NCI-H2196 treated with DMSO at 0.1 percent for 48 hours (cell line): Measurements from ENCODE around the gene LRBA.
"Not testable (repeated sequence)": the region's sequence is repeated elsewhere in the genome, so short reads cannot be mapped to it uniquely, and the experiment has no call there.

Experiments used
- DNase-seq: peaks from one replicate; lab custom pipeline; 2025; ENCODE audit not compliant: unreplicated experiment; lab: John Stamatoyannopoulos, UW

Gene LRBA

GRCh38 chr4:150682126-150682525 is 333.0 kb downstream of the LRBA start:
- no peak for DNase-seq

DNA sequence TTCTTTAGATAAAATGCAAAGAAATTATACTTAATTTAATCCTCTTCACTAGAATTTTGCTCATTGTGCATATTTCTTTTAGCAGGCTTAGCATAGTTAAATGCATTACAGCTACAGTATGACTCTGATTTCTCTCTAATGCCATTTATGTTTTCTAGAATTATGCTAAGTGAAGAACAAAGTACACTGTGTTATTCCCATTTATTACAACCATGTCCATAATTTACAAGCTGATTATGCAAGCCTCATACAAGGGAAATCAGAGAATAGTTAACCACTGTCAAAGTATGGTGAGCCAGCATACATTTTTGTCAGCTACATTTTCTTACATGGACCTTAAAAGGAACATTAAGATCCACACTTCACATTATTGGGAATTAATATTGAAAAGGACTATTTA is 334.0 kb downstream of the LRBA start:
- no peak for DNase-seq

DNA sequence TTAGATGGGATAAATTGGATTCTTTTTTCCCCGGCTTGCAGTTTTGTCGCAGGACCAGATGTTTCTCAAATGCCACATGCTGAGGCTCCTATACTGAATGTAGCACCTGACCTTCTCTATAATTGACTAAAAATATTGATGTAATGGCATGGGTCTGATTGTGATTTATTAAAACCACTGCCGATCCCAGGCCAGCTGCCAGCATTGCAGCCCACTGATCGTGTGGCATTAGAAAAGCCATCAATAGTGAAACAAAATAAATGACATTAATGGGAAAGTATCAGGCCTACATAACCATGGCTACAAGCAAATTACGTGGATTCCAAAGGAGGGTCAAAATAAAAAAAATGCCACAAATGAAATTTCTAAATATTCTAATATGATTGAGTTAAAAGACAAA is 334.4 kb downstream of the LRBA start:
- no peak for DNase-seq

DNA sequence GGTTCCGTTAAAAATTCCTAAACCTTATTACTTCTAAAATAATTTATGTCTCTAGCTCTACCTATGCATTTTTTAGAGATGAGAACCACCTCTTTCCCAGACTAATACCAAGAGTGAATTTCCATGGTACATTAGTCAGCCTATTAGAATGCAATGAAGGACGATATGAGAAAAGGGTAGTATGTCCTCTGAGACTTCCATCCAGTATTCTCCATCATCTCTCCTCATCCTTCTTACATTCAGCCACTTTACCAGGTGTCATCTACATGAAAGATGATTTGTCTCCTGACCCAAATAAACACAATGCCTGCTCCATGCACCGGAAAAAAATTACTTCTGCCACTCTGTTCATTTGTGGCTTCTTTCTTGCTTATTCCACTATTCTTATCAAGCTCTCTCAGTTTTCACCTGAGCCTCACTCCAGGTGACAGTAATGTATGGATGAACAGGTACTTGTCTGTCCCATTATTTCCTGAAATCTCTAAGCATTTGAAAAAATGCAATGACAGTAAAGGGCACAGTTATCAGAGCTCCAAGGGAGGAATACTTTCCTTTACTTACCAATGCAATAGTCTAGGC is 335.2 kb downstream of the LRBA start:
- no peak for DNase-seq

- no peak for DNase-seq
These were observed 335.9 kb downstream of the LRBA start for GRCh38 chr4:150679018-150679764.

DNA sequence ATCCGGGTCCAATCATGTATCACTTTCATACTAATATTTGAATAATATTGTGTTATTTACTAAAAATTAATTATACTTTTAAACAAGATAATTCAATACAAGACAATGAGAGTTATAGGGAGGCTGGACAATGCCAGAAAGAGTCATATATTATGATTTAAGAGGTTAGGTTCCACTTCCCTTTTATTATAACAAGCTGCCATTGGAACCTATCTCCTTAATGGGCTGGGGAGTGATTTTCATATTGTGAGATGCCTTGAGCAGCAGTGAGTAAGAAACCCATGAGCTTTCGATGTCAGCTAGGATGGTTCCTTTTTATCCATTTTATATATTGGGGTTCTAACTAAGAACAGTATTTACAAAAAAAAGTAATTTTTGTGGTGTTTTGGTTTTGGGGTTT is 341.3 kb downstream of the LRBA start:
- no peak for DNase-seq

- DNase-seq, result no peak
These were observed 346.3 kb downstream of the LRBA start for GRCh38 chr4:150668824-150669223.

DNA sequence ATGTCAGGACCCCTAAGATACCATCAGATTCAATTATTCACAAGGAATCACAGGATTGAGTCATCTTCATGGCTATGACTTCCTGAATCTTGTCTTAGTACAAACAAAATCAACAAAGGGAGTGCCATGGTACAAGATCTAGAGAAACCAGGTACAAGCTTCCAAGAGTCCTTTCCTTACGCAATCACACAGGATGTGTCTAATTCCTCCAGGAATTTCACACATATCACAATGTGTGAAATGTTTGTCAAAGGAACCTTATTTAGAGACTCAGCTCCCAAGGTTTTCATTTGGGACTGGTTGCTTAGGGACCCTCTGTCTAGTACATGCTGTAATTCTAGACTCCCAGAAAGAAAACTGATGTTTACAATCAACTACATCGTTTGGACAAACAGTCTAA is 350.1 kb downstream of the LRBA start:
- no peak for DNase-seq

GRCh38 chr4:150662686-150663085 is 352.4 kb downstream of the LRBA start:
- DNase-seq, result no peak

- DNase-seq, result not testable (repeated sequence)
These were observed 353.5 kb downstream of the LRBA start for GRCh38 chr4:150661551-150661950.

- DNase-seq, result not testable (repeated sequence)
These were observed 356.8 kb downstream of the LRBA start for GRCh38 chr4:150658258-150658657.

GRCh38 chr4:150656891-150657290 is 358.2 kb downstream of the LRBA start:
- no peak for DNase-seq

- DNase-seq, result no peak
These were observed 364.3 kb downstream of the LRBA start for GRCh38 chr4:150650751-150651150.

DNA sequence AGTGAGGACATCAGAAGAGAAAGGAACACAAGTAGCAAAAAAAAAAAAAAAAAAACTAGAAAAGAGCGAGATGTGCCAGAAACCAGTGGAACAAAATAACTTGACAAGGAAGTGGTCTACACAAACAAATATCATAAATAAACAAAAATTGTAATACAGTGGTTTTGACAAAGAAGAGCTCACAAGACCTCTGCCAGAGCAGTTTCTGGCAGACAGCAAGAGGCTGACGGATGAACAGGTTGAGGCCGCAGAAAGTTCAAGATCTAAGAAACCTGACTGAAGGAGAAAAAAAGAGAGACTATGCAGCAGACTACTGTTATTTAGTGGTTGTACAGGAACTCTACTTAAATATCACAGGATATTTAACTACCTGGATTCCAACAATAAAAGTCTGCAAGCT is 367.0 kb downstream of the LRBA start:
- DNase-seq, result no peak

GRCh38 chr4:150647008-150647407 is 368.1 kb downstream of the LRBA start:
- DNase-seq, result no peak

GRCh38 chr4:150641612-150642011 is 373.5 kb downstream of the LRBA start:
- no peak for DNase-seq

- DNase-seq, result no peak
These were observed 382.4 kb downstream of the LRBA start for GRCh38 chr4:150632639-150633038.

DNA sequence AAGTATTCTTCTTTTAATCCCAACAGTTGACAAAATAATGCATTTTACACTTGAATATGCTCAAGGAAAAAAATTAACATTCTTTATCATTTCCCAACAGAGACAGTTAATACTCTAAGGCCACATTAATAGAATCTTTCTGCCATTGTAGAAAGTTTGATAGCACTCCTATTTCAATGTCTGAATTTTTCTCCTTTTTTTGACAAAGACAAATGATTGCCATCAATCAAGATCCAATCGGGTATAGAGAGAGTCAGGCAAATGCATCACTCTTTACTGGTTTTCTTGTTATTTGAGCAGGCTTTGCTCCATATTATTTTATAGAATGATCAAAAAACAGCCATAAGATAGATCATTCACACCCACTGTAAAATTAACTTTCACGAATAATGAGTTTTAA is 387.0 kb downstream of the LRBA start:
- no peak for DNase-seq

DNA sequence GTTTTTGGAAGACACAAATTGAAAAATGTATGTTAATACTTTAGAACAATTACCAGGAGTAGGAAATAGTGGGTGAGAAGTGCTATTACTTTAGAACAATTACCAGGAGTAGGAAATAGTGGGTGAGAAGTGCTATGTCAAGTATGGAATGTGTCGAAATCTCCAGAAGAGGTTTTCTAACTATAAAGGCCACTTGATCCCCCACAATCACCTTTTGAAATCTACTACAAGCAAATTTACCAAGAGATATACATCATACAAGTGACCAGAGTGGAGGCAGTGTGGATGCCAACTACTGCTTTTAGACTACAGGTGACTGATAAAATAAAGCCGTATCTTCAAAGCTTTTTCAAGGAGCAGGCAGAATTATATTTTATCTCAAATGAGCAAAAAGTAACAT is 390.1 kb downstream of the LRBA start:
- DNase-seq, result no peak

- no peak for DNase-seq
These were observed 391.0 kb downstream of the LRBA start for GRCh38 chr4:150624055-150624454.

DNA sequence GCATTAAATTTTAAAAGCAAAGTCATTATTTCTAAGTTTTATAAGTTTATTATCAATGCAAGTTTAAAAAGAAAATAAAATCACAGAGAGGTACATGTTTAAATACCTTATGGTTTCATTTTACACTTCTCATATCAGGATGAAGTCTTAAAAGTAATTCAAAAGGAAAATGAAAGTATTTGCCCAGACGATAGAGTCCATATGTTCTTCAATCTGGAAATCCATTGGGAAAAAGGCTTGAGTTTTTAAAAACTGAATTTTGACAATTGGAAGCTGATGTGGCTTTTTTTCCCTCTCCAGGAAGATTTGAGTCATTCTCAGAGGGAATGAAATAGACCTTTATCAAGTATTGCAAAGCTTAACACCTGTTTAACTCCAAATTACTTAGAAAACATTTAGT is 396.0 kb downstream of the LRBA start:
- no peak for DNase-seq

- DNase-seq, result no peak
These were observed 406.0 kb downstream of the LRBA start for GRCh38 chr4:150609131-150609530.
